CD4-positive, alpha-beta memory T cell (primary cell): Measurements from ENCODE around the gene MRPL47. TPM values are rescaled to one million over a fixed set of nuclear protein-coding genes. Genes with fewer than 3 reads are reported as not detected.

ENCODE experiments used
- CTCF ChIA-PET: fragments of 350-600 bp; sonication (Branson Sonifier 250); formaldehyde crosslinking; loops from one replicate; lab custom pipeline; 2021; ENCODE audit warnings: inconsistent platforms; ENCODE audit not compliant: partially characterized antibody; lab: Charles Lee
- POLR2A ChIA-PET: fragments of 350-600 bp; sonication (Branson Sonifier 250); formaldehyde crosslinking; loops from one replicate; lab custom pipeline; 2021; ENCODE audit not compliant: partially characterized antibody; lab: Charles Lee
- DNase-seq, 5 donors: peaks; one replicate each; pipeline versions ENCODE4 v3.0.0 to v3.0.0-alpha.2; 2020 to 2022; ENCODE audit warnings: mixed read lengths in 1 of 5
- H3K27ac ChIP-seq: one replicate; pipeline ENCODE4 v1.7.0; 2013; ENCODE audit warnings: low read depth, low read length
- H3K27me3 ChIP-seq: 2 replicates; pipeline ENCODE4 v1.7.0; 2013; ENCODE audit warnings: mild to moderate bottlenecking, low read length, moderate library complexity; ENCODE audit not compliant: insufficient read depth
- H3K36me3 ChIP-seq: 2 replicates; pipeline ENCODE4 v1.7.0; 2013; ENCODE audit warnings: mild to moderate bottlenecking, low read length, moderate library complexity; ENCODE audit not compliant: insufficient read depth
- H3K4me1 ChIP-seq: 2 replicates; pipeline ENCODE4 v1.7.0; 2013; ENCODE audit warnings: mild to moderate bottlenecking, low read length, moderate library complexity; ENCODE audit not compliant: insufficient read depth
- H3K4me3 ChIP-seq, 2 donors: one replicate each; pipeline ENCODE4 v1.7.0; 2013; ENCODE audit warnings: low read length in 2 of 2, mild to moderate bottlenecking in 1 of 2
- H3K9me3 ChIP-seq, 2 donors: one replicate each; pipeline ENCODE4 v1.7.0; 2013; ENCODE audit warnings: low read length in 2 of 2, control low read depth in 1 of 2; ENCODE audit not compliant: control insufficient read depth in 1 of 2
- H3K27ac Mint-ChIP-seq, 7 donors: one replicate each; pipeline ENCODE4 v1.8.0; 2020 to 2021; ENCODE audit warnings: mixed read lengths in 7 of 7, mild to moderate bottlenecking in 6 of 7, inconsistent platforms in 3 of 7, moderate library complexity in 3 of 7
- H3K27me3 Mint-ChIP-seq, 2 donors: one replicate each; pipeline ENCODE4 v1.8.0; 2020 to 2021; ENCODE audit warnings: mixed read lengths in 2 of 2
- H3K36me3 Mint-ChIP-seq, 2 donors: one replicate each; pipeline ENCODE4 v1.8.0; 2020 to 2021; ENCODE audit warnings: mixed read lengths in 2 of 2, inconsistent platforms in 1 of 2, mild to moderate bottlenecking in 1 of 2
- H3K4me1 Mint-ChIP-seq, 4 donors: one replicate each; pipeline ENCODE4 v1.8.0; 2020 to 2021; ENCODE audit warnings: mixed read lengths in 4 of 4, mild to moderate bottlenecking in 1 of 4
- H3K4me3 Mint-ChIP-seq, 8 donors: one replicate each; pipeline ENCODE4 v1.8.0; 2020 to 2021; ENCODE audit warnings: mixed read lengths in 8 of 8, mild to moderate bottlenecking in 7 of 8, moderate library complexity in 6 of 8, inconsistent platforms in 3 of 8
- H3K9me3 Mint-ChIP-seq, 8 donors: one replicate each; pipeline ENCODE4 v1.8.0; 2020 to 2021; ENCODE audit warnings: mixed read lengths in 8 of 8, mild to moderate bottlenecking in 5 of 8, inconsistent platforms in 3 of 8, moderate library complexity in 1 of 8
- intact Hi-C: fragments of 100-400 bp; cut with micrococcal nuclease; formaldehyde crosslinking; loops from one replicate; pipeline ENCODE4 v1.15.1; 2023
- polyA plus RNA-seq, 2 donors: library from polyadenylated mRNA; unstranded; fragments of 300-500 nt; fragmentation: Illumina TruSeq; gene quantifications; one replicate each; pipeline ENCODE4 v1.2.3, GENCODE V29; 2021
- total RNA-seq, 2 experiments: library from RNA; stranded (reverse); gene quantifications; one replicate each; pipeline ENCODE4 v1.2.3, GENCODE V29; 2021

MRPL47 gene
- total RNA-seq (10 to 100 TPM; 16.9 to 17.3 TPM), polyA plus RNA-seq (10 to 100 TPM; 47.9 to 61.8 TPM)

DNA sequence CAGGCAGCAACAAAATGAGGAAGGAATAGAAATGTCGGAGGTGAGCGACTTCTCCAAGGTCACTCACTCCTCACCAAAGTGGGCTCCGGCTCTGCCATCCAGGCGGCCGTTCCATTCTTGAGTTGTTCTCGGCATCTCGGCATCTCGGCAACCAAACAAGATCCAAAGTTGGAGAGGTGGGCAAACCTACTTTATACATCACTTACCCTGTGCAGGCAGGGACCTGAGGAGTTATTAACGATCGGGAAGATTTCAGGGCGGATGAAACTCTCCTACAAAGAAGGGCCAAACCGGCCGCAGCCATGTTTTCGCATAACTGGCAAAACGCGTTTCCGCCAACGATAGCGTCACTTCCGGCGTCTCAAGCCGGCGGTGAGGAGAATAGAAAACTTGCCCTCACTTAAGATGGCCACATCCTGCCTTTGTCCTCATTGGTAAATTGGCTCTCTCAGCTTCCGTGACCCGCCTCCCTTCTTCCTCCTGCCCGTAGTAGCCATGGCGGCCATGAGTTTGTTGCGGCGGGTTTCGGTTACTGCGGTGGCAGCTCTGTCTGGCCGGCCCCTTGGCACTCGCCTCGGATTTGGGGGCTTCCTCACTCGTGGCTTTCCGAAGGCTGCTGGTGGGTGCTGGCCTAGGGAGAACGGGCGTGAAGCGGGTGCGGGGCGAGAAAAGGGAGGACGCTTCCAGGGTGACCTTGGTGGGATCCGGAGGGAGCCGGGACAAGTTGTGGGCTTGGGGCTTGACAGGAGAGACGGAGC lies at the start of gene MRPL47, which contains the start of gene NDUFB5:
Gene MRPL47 (minus strand): TSS at position 318 of the 758 bp plus-strand sequence. CDS start 14 bp downstream, at position 304.
Gene NDUFB5 (plus strand): TSS at position 474 of the 758 bp plus-strand sequence. CDS start 22 bp downstream, at position 496.
- Histone ChIP-seq H3K27me3 (no peaks in the 10 kb centered on the region), H3K36me3 (peaks cover 17% of the 10 kb centered on the region), H3K27ac (peak within 1 kb of the TSS; percentile 97), H3K4me1 (peaks cover 37% of the 10 kb centered on the region), H3K4me3 (peak within 1 kb of the TSS; percentile 82 to 97), H3K9me3 (no peaks in the 10 kb centered on the region)
- peaks cover 23 to 56% (median 38%) of the 10 kb centered on the region in 4 donors for H3K4me1 Mint-ChIP-seq
- peak within 1 kb of the TSS; percentile 98 to 99 (median 99) for H3K4me3 Mint-ChIP-seq
- no peaks in the 10 kb centered on the region for H3K27me3 Mint-ChIP-seq
- ChIA-PET POLR2A (interaction anchor here (0.9 to 1.8 kb wide), 10 partner anchors 11 to 1385 kb away, joined by 3 to 12 read pairs (median 4); partner anchors contain the start of genes ACTL6A, DNAJC19, PIK3CA and TTC14), CTCF (interaction anchor here (1.0 to 1.2 kb wide), 2 partner anchors 13 to 45 kb away, joined by 3 to 6 read pairs; no protein-coding TSS in a partner anchor)
- intact Hi-C loops, result loop anchor here (1.0 to 10.0 kb wide), 6 partner anchors 42 to 1385 kb away; partner anchors contain the start of genes ACTL6A, DNAJC19, FXR1 and MFN1
- H3K36me3 Mint-ChIP-seq, result peaks cover 15 to 43% of the 10 kb centered on the region in 2 donors
- no peaks in the 10 kb centered on the region for H3K9me3 Mint-ChIP-seq
- peak; percentile 89 to 97 (median 92) for DNase-seq
- peak within 1 kb of the TSS; percentile 97 to 100 (median 99) for H3K27ac Mint-ChIP-seq

DNA sequence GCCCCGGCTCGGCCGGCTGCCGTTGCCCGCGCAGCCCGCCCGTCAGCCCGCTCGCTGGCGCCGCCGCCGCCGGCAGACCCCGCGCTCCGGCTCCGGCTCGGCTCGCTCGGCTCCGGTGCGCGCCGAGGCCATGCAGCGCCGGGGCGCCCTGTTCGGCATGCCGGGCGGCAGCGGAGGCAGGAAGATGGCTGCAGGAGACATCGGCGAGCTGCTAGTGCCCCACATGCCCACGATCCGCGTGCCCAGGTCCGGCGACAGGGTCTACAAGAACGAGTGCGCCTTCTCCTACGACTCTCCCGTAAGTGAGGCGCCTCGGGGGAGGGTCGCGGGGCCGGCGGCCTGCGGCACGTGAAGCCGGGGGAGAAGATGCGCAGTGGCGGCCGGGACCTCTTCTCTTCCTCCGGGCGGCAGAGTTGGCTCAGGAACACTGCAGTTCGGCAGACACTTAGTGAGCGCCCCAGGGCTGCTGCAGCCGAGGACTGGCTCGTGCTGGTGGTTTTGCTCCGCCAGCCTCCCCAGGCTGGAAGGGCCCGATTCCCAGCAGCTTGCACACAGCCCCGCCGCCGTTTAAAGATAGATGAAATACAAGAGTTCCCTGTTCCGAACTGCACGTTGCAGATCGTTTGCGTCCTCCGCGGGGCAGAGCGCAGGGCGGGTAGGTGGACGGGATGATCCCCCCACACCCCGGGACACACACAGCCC lies 48.8 kb upstream of the MRPL47 start:
- Histone ChIP-seq H3K4me3 (peak overlapping the region; percentile 77 to 82), H3K4me1 (peaks cover 21% of the 10 kb centered on the region), H3K9me3 (no peaks in the 10 kb centered on the region), H3K27me3 (no peaks in the 10 kb centered on the region), H3K27ac (peak overlapping the region; percentile 61), H3K36me3 (no peaks in the 10 kb centered on the region)
- intact Hi-C loops, result loop anchor here (1.0 to 5.0 kb wide), 4 partner anchors 49 to 1334 kb away; partner anchors contain the start of genes DNAJC19, MRPL47, NDUFB5 and PIK3CA
- H3K9me3 Mint-ChIP-seq, result no peaks in the 10 kb centered on the region
- H3K4me3 Mint-ChIP-seq, result peak overlapping the region; percentile 87 to 97 (median 96)
- peak overlapping the region; percentile 87 to 96 (median 91) for H3K27ac Mint-ChIP-seq
- peaks cover 11 to 14% of the 10 kb centered on the region in 2 donors for H3K36me3 Mint-ChIP-seq
- peak; percentile 64 to 72 (median 71) for DNase-seq
- ChIA-PET CTCF (interaction anchor here (0.7 to 1.2 kb wide), 2 partner anchors 91 to 221 kb away, joined by 3 read pairs; partner anchors contain the start of gene ACTL6A), POLR2A (interaction anchor here (0.6 to 1.7 kb wide), 9 partner anchors 9 to 949 kb away, joined by 3 to 8 read pairs (median 4); partner anchors contain the start of genes ACTL6A, MRPL47, NDUFB5 and TTC14)
- H3K27me3 Mint-ChIP-seq, result no peaks in the 10 kb centered on the region
- H3K4me1 Mint-ChIP-seq, result peaks cover 26 to 44% (median 34%) of the 10 kb centered on the region in 4 donors

DNA sequence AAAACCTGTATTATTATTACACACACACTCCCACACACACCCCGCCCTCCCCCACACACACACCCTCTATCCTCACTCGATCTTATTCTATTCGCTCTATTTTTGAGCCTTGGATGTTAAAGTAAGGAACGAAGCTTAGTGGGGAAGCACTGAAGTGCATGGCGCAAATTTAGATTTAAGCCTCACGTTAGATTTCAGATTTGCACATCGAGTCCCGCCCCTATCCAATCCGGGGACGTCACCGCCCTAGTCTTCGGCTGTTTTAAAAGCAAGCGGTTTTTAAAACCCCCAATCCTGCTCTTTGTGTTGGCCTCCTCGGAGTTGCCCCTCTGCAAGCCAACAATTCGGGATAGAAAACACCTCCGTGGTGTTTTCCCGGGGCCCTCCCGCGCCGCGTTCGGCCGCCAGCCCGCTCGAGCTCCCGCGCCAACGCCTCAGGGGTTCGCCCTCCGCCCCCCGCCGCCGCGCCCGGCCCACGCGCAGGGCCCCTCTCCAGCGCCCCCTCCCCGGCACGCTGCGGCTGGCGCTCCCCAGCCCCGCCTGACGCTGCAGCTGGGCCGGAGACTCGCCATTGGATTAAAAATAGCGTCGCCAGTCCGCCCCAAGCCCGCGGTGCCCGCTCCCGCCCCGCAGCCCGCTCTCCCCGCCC lies 48.1 kb upstream of the MRPL47 start, which contains the start of gene USP13:
Gene USP13 (plus strand): TSS at position 594 of the 649 bp plus-strand sequence. CDS start 186 bp downstream, outside the sequence.
- Mint-ChIP-seq H3K36me3 (peaks cover 11 to 12% of the 10 kb centered on the region in 2 donors), H3K27ac (peak within 1 kb of the TSS; percentile 87 to 96 (median 91)), H3K4me3 (peak within 1 kb of the TSS; percentile 87 to 97 (median 96)), H3K9me3 (no peaks in the 10 kb centered on the region), H3K27me3 (no peaks in the 10 kb centered on the region), H3K4me1 (peaks cover 23 to 44% (median 32%) of the 10 kb centered on the region in 4 donors)
- POLR2A ChIA-PET, result interaction anchor here (1.0 to 1.7 kb wide), 6 partner anchors 9 to 950 kb away, joined by 3 to 8 read pairs (median 4); partner anchors contain the start of genes ACTL6A, MRPL47, NDUFB5 and TTC14
- H3K9me3 ChIP-seq, result no peaks in the 10 kb centered on the region
- CTCF ChIA-PET, result interaction anchor here (1.2 kb wide), 1 partner anchor 90 kb away, joined by 3 read pairs; the partner anchor contains the start of gene ACTL6A
- peak in 4 of 5 donors; percentile 67 to 81 (median 69) for DNase-seq
- H3K4me1 ChIP-seq, result peaks cover 21% of the 10 kb centered on the region
- peak within 1 kb of the TSS; percentile 77 to 82 for H3K4me3 ChIP-seq
- H3K27ac ChIP-seq, result peak within 1 kb of the TSS; percentile 61
- intact Hi-C loops, result loop anchor here (1.0 to 5.0 kb wide), 5 partner anchors 48 to 1335 kb away; partner anchors contain the start of genes ACTL6A, DNAJC19, MRPL47 and NDUFB5
- no peaks in the 10 kb centered on the region for H3K27me3 ChIP-seq
- no peaks in the 10 kb centered on the region for H3K36me3 ChIP-seq

DNA sequence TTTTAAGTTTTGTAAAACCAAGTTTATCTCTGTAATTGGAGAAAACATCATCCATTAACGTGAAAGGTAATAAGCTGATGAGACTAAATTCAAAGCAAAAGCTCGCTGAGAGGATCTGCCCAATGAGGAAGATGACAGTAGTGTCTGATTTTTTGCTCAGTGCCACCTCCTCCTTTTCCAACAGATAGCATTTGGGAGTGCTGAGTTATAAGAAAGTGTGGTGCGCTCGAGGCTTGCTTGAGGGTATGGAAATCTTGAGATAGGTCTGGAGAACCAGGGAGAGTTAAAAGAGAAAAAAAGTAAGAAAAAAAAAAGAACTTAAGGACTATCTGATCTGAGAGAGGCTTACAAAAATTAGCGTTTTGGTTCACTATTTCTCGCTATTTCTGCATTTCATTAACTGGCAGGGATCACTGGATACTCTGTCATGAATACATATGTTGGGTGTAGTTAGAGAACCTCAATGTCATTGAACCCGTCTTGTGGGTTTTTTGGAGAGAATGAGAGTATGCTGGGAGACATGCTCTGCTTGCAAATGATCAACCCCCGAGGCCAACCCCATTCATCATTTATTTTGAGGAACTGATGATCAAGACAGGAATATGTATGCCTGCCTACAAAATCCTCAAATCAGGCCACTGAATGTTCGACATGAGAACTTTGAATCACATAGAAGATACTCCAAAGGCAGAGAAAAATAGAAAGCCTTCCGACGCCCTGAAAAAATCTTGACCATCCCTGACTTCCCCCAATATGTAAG lies 47.4 kb upstream of the MRPL47 start:
- DNase-seq, result no peak
- no peaks in the 10 kb centered on the region for H3K9me3 ChIP-seq
- Mint-ChIP-seq H3K4me1 (peaks cover 23 to 44% (median 32%) of the 10 kb centered on the region in 4 donors), H3K9me3 (no peaks in the 10 kb centered on the region), H3K36me3 (peaks cover 11 to 12% of the 10 kb centered on the region in 2 donors), H3K4me3 (peak overlapping the region; percentile 47 to 96 (median 82)), H3K27me3 (no peaks in the 10 kb centered on the region), H3K27ac (peak overlapping the region; percentile 51 to 91 (median 77))
- peaks cover 21% of the 10 kb centered on the region for H3K4me1 ChIP-seq
- intact Hi-C loops, result loop anchor here (1.0 to 5.0 kb wide), 4 partner anchors 90 to 1335 kb away; partner anchors contain the start of genes ACTL6A, DNAJC19, PIK3CA and TTC14
- peak overlapping the region in 1 of 2 donors; percentile 46 for H3K4me3 ChIP-seq
- CTCF ChIA-PET, result interaction anchor here (1.2 to 2.8 kb wide), 2 partner anchors 11 to 89 kb away, joined by 3 to 29 read pairs; partner anchors contain the start of gene ACTL6A
- H3K27me3 ChIP-seq, result no peaks in the 10 kb centered on the region
- POLR2A ChIA-PET, result interaction anchor here (1.0 to 1.7 kb wide), 4 partner anchors 10 to 89 kb away, joined by 3 to 8 read pairs (median 4); partner anchors contain the start of genes ACTL6A, MRPL47 and NDUFB5
- no peaks in the 10 kb centered on the region for H3K36me3 ChIP-seq
- peak overlapping the region; percentile 22 for H3K27ac ChIP-seq

DNA sequence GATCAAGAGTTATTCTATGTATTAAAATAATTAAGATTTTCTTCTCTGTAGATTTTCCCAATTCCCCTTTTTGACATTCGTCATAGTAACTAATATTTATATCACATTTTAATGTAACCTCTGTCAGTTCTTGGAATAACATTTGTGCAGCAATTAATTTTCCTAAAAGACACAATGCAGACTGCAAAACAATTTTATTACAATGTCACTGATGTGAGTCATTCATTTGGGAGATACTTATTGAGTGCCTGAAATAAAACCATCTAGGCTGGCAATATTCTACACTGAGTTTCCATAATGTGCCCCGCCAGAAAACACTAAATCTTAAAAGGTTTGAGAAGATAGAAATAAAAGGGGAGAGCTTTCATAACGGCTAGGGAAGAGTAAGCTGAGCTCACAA lies 41.7 kb upstream of the MRPL47 start:
- intact Hi-C loops, result no loop called here
- no peaks in the 10 kb centered on the region for H3K9me3 ChIP-seq
- Mint-ChIP-seq H3K4me1 (peaks cover 0 to 6% (median 2%) of the 10 kb centered on the region in 4 donors), H3K9me3 (no peaks in the 10 kb centered on the region), H3K27me3 (no peaks in the 10 kb centered on the region), H3K27ac (no peak overlapping the region), H3K36me3 (no peaks in the 10 kb centered on the region), H3K4me3 (no peak overlapping the region)
- no peak overlapping the region for H3K27ac ChIP-seq
- no peaks in the 10 kb centered on the region for H3K36me3 ChIP-seq
- no peaks in the 10 kb centered on the region for H3K27me3 ChIP-seq
- H3K4me3 ChIP-seq, result no peak overlapping the region
- ChIA-PET POLR2A (no interaction called here), CTCF (no interaction called here)
- no peaks in the 10 kb centered on the region for H3K4me1 ChIP-seq
- DNase-seq, result no peak
